HG03025 (cell line): ENCODE measurements around the gene TCERG1L.

Experiments
- ATAC-seq: cut with Tn5 transposase; IDR thresholded peaks from one replicate; pipeline ENCODE4 v1.9.1; 2021; ENCODE audit warnings: mild to moderate bottlenecking, moderate library complexity; ENCODE audit not compliant: unreplicated experiment, low FRiP score

TCERG1L gene

DNA sequence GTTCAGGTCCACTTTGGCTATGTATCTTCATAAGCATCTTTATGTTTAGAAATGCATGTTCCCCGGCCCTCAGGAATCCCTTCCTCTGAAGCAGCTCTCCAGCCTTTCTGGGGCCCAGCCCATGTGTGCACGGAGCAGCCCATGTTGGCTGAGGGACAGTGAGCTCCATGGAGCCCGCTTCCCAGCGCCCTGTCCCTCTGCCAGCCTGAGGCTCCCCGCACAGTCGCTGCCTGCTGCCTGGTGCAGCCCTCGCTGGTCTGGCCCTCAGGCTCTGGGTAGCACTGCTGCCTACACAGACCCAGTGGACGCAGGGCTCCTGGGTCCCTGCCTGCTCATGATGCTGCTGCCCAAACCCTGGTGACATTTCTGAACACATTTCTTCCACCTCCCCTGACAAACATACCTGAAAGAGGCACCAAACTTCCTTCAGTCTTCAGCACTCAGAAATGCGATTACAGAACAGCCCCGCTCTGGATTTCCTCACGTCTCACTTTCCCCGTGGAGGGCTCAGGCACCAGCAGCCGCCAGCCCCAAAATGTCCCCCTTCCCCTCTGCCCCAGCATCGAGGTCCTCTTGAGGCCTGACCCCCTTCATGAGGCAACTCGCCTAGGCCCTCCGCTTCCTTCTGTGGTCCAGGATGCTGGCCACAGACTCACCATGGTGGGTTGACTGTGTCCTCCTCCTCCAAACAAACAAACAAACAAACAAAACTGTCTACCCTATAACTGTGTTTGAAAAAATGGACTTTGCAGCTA lies 5.0 kb upstream of the TCERG1L start:
- no peak for ATAC-seq

DNA sequence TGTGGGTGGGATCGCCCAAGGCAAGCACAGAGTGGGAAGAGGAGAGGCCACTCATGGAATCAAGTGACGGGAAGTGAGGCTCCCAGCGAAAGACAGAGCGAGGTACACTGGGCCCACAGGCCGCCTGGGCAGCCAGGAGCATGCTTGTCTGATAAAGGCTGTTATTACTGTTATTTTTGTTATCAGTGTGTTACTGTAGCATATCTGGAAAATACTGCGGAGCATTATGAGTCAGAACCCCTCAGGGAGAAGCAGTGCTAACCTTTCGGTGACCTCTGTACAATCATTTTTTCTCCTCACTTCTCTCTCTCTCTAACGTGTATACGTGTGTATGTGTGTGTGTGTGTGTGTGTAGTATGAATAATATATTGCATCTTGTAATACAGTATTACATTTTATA lies 3.8 kb upstream of the TCERG1L start:
- ATAC-seq, result no peak

DNA sequence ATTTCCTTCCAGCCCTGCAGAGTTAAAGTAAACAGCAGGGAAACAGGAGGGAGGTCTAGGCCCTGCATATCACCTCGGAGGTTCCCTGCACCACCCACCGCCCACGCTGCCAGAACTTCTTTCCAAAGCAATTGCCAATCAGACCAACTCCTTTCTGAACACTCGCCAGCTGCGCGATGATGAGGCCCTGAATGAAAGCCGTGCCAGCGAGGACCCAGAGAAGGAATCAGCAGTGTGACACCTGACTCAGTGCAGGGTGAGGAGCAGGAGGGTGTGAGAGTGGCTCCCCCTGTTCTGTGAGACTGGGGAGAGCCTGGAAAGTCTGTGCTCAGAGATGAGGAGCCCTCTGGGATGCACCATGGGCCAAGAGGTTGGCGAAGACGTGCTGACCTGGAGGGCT lies 3.3 kb upstream of the TCERG1L start:
- ATAC-seq, result no peak

DNA sequence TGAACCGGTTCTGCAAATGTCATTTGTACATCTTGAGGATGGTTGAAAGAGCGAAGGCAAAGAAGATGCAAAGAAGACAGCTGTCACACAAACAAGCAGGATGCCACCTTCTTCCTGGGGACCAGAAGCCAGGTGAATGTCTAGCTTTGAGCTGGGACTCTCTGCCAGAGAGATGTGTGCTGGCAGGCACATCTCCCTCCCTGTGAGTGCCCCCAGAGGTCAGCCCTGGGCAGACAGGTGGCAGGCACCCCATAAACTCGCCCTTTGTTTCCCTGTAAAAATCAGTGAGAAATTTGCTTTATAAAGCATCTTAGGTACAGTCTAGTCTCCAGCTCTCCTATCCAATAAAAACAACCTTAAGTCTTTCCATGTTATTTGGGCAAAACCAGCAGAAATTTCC lies 2.6 kb upstream of the TCERG1L start:
- ATAC-seq, result no peak

DNA sequence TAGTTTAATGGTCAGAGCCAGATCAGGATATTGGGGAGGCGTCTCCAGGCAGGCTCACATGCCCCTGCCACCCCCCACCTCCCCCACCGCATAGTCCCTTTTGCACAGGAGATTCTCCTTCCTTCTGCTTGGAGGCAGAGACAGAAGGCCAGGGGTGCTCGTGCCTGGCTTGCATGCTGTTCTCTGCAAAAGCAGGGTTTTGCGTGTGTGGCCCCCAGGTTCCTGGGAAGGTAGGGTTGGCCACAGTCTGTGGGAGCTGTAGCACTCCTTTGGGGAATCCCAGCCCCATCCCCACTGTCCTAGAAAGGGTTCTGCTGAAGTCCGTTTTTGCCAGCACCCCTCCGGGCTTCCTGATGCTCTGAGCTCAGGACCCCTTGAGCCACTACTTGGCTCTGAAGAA lies 1.9 kb upstream of the TCERG1L start:
- ATAC-seq, result no peak

DNA sequence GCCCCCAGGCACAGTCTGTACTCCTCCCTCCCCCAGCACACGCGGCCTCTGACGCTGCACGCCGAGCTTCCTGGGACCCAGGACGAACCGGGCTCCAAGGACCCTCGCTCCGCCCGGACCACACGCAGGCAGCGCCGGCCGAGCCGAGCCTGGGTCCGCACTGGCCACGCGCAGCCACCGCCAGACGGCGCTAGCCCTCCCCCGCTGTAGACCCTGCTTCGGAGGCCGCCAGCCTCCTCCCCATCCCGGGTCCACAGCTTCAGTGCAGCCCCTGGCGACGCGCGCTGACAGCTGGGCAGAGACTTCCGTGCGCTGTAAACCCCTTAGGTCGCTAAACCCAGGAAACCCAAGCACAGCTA lies 936 bp upstream of the TCERG1L start:
- no peak for ATAC-seq

DNA sequence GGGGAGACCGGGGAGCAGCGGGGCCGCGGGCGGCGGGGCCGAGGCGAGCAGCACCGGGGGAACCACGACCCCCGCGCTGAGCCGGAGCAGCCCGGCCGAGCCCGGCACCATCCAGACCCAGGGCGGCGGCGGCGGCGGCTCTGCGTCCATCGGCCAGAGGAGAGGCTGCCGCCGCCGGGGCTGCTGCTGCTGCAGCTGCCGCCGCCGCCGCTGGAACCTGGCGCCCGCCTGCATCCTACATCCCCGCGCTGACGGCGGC lies 190 bp downstream of the TCERG1L start:
- ATAC-seq, result no peak

DNA sequence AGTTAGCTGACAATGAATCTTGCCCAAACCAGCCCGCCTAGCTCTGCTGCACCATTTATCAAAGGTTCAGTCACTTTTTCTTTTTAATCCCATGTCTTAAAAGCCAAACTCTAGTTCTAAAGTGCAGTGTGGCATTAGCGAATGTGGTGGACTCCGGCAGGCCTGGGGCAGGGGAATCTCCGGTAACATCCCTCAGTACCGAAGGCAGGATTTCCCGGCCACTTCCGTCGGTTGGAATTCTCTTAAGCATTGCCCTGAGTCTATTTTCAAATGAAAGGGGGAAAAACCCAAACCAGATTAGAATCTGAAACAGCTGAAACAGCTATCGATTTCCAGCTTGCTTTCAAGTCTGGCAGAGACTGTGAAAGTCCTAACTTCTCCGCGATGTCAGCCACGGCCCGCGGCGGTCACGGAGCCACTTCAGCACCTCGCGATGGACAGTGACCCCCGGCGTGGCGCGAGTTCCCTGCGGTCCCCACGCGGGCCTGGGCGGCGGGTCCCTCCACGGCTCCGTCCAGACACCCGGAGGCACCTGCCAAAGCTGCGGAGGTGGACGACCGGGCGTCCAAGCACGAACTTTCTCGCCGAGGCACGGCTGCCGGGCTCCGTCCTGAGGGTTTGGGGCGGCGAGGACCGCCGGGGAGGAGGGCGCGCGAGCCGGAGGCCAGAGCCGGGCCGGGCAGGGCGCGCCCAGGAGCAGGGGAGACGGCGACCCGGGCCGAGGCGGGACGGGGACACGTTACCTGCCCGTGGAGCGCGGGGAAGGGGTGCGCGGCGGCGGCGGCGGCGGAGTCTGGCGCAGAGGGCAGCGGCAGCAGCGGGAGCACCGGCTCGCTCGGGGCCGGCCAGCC lies 745 bp downstream of the TCERG1L start:
- ATAC-seq, result no peak

DNA sequence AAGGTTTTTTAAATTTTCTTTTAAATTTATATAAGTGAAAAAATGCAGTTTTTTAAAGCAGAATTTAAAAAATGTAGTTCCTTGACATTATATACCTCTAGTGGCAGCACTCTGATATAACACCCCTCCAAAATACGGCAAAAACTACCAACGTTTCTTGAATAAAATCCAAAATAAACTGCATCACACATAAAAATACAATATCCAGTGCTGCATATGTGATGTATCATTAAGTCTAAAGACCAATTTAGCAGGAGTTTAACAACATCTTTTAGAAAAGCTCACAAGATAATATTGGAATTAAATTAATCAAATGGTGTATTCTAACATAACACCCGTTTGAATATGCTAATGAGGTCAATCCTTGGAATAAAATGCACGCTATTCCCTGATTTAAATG lies 1.4 kb downstream of the TCERG1L start:
- ATAC-seq, result no peak

DNA sequence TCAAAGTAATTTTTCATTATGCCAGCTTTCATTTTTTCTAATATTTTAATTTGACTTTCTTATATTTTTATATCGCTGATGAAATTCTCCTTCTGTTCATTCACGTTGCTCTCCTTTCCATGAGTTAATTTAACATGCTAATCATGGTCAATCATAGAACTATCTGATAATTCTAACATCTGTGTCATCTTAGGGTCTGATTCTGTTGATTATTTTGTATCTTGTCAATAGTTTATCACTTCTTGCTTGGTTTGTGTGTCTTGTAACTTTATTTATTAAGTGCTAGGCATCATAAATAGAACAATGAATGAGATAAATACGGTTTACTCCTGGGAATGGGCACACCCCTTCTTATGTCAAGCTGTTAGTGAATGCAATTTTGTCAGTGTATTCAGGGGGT lies 11.0 kb downstream of the TCERG1L start:
- ATAC-seq, result no peak

DNA sequence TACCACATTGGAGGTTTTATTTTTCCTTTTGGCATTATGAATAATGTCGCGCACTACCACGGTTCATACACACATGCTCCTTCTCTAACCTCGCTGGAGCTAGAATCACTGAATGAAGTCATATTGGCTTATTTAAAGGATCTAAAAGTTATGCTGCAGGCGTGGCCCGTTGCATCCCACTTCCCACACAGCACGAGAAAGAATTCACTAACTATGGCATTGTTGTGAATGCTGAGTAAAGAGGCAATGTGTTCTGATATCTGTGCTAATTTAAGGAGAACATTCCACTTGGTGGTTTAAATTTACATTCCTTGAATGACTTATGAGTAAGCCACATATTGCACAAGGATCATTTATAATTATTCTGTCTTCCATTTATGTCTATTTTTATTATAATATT lies 20.7 kb downstream of the TCERG1L start:
- ATAC-seq, result no peak

DNA sequence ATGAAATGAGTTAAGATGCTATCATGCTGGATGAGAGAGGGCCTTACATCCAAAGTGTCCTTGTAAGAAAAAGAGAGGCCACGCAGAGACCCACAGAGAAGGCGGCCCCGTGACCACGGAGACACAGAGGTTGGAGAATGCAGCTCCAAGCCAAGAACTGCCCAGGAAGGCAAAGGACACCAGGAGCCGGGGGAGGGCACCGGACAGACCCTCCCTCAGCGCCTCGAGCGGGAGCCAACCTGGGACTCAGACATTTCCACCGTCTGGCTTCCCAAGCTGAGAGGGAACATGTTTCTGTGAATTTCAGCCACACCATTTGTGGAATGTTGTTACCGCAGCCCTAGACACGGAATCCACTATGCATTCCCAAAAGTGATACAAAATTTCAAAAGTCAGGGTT lies 22.9 kb downstream of the TCERG1L start:
- ATAC-seq, result no peak

DNA sequence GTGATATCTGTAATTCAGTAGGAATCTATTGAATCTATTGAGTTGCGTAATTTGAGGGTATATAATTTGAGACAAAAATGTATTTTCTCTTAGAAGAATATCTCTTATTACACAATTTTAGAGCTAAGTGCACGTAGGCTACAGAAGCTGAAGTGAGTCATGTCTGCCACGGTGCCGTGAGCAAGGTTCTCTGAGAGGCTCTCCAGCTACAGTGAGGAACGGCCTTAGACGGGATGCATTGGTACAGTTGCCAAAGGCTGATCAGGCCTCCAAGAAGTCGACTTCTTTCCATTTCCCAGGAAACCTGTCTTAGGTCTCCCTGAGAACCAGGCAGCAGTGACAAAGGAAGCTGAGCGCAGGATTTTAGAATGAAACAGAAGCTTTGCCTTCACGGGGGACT lies 28.6 kb downstream of the TCERG1L start:
- no peak for ATAC-seq

DNA sequence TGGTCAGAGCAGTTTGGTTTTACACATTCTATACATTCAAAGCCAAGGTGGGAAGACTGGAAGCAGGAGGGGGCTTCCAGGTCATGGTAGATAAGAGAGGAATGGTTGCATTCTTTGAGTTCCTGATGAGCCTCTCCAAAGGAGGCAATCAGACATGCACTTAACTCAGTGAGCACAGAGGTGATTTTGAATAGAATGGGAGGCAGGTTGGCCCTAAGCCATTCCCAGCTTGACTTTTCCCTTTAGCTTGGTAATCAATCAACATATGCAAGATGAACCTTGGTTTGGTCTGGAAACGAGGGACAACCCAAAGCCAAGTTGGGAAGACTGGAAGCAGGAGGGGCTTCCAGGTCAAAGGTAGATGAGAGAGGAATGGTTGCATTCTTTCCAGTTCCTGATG lies 31.4 kb downstream of the TCERG1L start:
- no peak for ATAC-seq

DNA sequence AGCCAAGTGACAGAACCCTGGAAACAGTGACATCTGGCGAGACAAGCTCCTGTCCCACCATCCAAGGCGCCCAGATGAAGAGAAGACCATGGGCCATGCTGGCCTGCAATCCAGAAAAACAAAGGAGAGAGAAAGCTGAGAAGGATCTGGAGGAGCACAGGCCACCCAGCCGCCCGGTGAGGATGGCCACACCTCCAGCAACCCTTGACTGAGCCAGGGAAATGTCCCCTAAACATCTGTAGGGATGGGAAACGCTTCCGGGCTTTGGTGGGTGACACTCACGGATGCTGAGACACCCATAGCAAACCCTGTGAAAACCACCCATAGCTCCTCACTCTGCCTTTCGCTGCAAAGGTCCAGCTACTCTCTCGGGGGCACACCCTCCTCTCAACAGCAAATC lies 32.0 kb downstream of the TCERG1L start:
- ATAC-seq, result no peak

DNA sequence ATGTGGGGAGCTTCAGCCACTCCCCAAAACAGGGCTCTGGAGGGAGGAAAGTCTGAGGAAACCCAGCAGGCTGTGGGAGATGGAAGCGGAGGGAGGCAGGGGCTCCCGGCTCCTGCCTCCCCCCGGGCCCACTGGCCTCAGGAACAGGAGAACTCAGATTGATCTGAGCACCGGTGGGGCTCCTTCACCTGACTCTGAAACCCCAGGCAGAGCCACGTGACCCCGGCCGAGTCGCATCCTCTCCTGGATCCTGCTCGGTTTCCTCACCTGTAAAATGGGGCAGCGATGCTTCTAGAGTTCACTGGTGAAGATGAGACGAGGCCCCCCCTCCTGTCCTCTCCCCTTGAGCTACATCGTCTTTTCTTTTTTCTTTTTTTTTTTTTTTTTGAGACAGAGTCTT lies 33.6 kb downstream of the TCERG1L start:
- ATAC-seq, result no peak

DNA sequence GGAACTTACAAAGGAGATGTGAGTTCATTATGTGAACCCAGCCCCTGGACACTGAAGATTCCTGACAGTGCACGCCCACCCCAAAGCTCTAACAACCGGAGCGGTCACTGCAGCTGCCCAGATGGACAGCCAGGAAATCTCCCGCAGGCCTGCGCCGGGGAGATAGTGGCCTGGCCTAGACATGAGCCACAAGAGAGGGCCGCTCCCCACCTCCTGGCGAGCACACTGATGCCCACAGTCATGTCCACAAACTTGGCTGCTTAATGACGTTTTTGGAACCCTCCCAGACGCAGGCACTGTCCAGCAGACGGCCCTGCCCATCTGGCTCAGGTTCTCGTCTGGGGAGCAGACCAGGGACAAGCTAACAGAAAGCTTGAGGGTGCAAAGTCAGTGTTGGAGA lies 34.2 kb downstream of the TCERG1L start:
- ATAC-seq, result no peak

DNA sequence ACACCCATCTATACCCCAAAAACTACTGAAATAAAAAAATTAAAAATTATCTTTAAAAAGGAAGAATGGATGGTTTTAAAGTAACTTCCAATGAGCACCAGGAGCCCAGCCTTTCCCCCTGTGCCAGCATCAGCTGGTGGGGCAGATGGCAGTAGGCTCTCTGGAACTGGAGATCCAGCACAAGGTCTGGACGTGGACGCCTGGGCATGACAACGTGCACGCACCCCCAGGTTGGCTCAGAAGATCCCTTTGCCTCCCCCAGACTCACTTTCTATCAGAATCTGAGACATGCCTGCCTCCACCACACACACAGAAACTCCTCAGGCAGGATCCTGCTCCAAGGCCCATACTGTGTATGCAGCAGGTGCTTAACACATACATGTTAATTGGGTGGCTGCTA lies 35.8 kb downstream of the TCERG1L start:
- no peak for ATAC-seq

DNA sequence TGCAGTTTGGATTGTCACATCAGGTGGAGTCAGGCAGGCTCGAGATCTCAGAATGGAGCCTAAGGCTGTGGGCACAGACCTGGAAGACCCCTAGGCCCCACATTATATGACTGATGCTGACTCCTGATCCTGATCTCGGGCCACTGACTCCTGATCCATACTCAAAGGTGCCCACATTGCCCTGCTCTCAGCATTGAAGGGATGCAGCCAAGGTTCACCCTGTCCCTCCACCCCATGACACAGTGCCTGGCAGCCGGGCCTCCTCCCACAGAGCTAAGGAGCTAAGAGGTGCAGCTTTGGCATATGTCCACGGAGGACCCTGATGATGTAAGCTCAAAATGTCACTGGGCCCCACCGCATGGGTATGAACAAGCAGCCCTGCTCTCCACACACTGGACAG lies 36.6 kb downstream of the TCERG1L start:
- ATAC-seq, result no peak

DNA sequence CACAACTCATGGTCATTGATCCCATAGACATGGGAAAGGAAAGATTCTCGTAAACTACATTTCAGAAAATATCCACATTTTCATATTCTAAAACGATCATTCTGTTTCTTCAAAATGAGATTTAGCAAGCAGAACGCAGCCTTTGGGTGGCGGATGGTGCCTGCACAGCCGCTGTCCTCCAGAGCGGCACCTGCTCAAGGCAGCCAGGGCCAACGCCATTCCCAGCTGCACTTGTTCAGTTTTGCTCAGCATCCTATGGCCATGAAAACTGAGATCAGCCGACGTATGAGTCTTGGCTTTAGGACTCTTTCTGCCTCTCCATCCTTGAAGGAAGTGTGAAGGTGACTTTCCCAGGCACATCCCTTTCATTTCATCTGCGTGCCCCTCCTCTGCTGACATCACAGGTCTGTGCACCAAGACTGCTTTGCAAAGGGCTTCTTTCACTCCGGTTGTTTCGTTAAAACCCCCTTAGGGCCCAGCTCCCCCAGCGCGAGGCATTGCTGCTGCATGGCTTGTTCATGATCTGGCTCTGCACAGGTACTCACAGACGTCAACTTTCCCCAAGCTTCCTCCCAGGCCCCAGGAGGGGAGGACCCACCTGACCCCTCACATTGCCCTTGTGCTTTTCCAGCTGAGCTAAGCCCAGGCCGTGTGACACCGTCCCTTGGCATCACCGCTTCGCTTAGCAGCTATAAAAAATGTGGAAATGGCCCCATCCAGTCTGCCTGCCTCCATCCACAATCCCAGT lies 37.2 kb downstream of the TCERG1L start:
- no peak for ATAC-seq

DNA sequence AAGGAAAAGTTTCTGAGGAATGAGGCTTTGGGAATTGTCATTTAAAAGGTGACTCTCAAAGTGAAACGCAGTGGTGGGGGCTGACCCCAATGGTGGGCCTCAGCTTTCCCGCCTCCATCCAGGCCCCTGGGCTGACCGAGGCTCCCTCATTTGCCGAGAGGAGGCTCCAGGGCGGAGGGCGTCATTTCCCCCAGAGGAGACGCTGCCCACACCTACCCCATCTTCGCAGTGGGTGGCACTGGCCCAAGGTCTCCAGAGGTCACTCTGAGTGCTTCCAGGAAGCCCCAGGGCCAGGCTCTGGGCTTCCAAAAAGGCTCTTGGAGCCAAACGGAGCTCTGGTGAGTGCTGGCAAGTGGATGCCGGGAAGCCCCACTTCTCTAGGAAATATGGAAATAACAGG lies 38.0 kb downstream of the TCERG1L start:
- ATAC-seq, result no peak
